HepG2 (cell line): Measurements from ENCODE around the gene BBIP1. TPM values are rescaled to one million over a fixed set of nuclear protein-coding genes. Genes with fewer than 3 reads are reported as not detected.

ENCODE experiments used
- AFF4 ChIP-seq: sonication (generic); formaldehyde crosslinking; IDR thresholded peaks from 2 replicates; pipeline ENCODE4 v1.4.0; 2020; ENCODE audit warnings: missing genetic modification reagents
- CBX2 ChIP-seq, 2 experiments: fragments of 200-600 bp in 1 of 2; sonication (generic); formaldehyde crosslinking in 1 of 2; IDR thresholded peaks; 2 replicates each; pipeline versions ENCODE4 v1.7.0 to v1.8.1; 2018 to 2022; ENCODE audit warnings: low read depth in 2 of 2, low read length in 1 of 2, mild to moderate bottlenecking in 1 of 2, missing genetic modification reagents in 1 of 2
- GRHL1 ChIP-seq: sonication (generic); formaldehyde crosslinking; conservative IDR thresholded peaks from 2 replicates; pipeline ENCODE4 v1.8.0; 2022; ENCODE audit warnings: missing genetic modification reagents
- GTF3A ChIP-seq: sonication (generic); formaldehyde crosslinking; conservative IDR thresholded peaks from 2 replicates; pipeline ENCODE4 v1.4.0; 2020; ENCODE audit warnings: mild to moderate bottlenecking, missing genetic modification reagents
- KAT8 ChIP-seq: IDR thresholded peaks from 2 replicates; pipeline ENCODE4 v1.6.1; 2016; ENCODE audit warnings: missing genetic modification reagents, missing compliant biosample characterization
- KMT2B ChIP-seq: IDR thresholded peaks from 2 replicates; pipeline ENCODE4 v1.6.1; 2016; ENCODE audit warnings: missing genetic modification reagents, missing compliant biosample characterization
- PRDM15 ChIP-seq: sonication (generic); formaldehyde crosslinking; IDR thresholded peaks from 2 replicates; pipeline ENCODE4 v1.4.0; 2020; ENCODE audit warnings: missing genetic modification reagents
- TBX2 ChIP-seq: sonication (generic); formaldehyde crosslinking; IDR thresholded peaks from 2 replicates; pipeline ENCODE4 v1.5.0; 2020; ENCODE audit warnings: missing genetic modification reagents, mild to moderate bottlenecking, borderline replicate concordance
- U2AF1 ChIP-seq: fragments of 200-400 bp; formaldehyde crosslinking; optimal IDR thresholded peaks from 2 replicates; pipeline ENCODE3; 2017; ENCODE audit warnings: mild to moderate bottlenecking, low read depth, low read length
- ZFAT ChIP-seq: sonication (generic); formaldehyde crosslinking; conservative IDR thresholded peaks from 2 replicates; pipeline ENCODE4 v1.8.1; 2023; ENCODE audit warnings: missing genetic modification reagents, inconsistent platforms
- ZKSCAN5 ChIP-seq: sonication (generic); formaldehyde crosslinking; IDR thresholded peaks from 2 replicates; pipeline ENCODE4 v1.5.1; 2020; ENCODE audit warnings: mild to moderate bottlenecking, missing genetic modification reagents
- ZMAT5 ChIP-seq: sonication (generic); formaldehyde crosslinking; IDR thresholded peaks from 2 replicates; pipeline ENCODE4 v1.5.0; 2020; ENCODE audit warnings: mild to moderate bottlenecking, low read depth, missing genetic modification reagents, borderline replicate concordance
- ZNF276 ChIP-seq: sonication (generic); formaldehyde crosslinking; IDR thresholded peaks from 2 replicates; pipeline ENCODE4 v1.4.0; 2020; ENCODE audit warnings: mild to moderate bottlenecking, low read depth, missing genetic modification reagents
- ZNF572 ChIP-seq: sonication (generic); formaldehyde crosslinking; IDR thresholded peaks from 2 replicates; pipeline ENCODE4 v1.5.1; 2020; ENCODE audit warnings: mild to moderate bottlenecking, missing genetic modification reagents
- ZNF761 ChIP-seq: sonication (generic); formaldehyde crosslinking; conservative IDR thresholded peaks from 2 replicates; pipeline ENCODE4 v1.4.0; 2020; ENCODE audit warnings: mild to moderate bottlenecking, missing genetic modification reagents
- ZNF773 ChIP-seq: sonication (generic); formaldehyde crosslinking; IDR thresholded peaks from 2 replicates; pipeline ENCODE4 v1.4.0; 2020; ENCODE audit warnings: missing genetic modification reagents, borderline replicate concordance
- polyA plus RNA-seq, 8 experiments: library from polyadenylated mRNA; depleted of rRNA in 3 of 8; stranded (reverse) in 7 of 8; unstranded in 1 of 8; fragments of >200 nt; fragmentation: Illumina TruSeq in 4 of 8; extraction: Trizol in 4 of 8; gene quantifications; 2 replicates each; pipeline versions ENCODE4 v1.2.1 to v1.2.3, GENCODE V29; 2011 to 2016; ENCODE audit warnings: low read depth in 4 of 8, missing spikeins in 1 of 8, mixed read lengths in 1 of 8; ENCODE audit not compliant: insufficient read depth in 1 of 8
- total RNA-seq, 5 experiments: library from RNA; depleted of rRNA; stranded (reverse); fragments of >200 nt; fragmentation: Illumina TruSeq; extraction: Trizol; gene quantifications; 2 replicates each; pipeline ENCODE4 v1.2.3, GENCODE V29; 2016; ENCODE audit warnings: low read depth in 1 of 5

Gene BBIP1
- total and polyA plus RNA-seq, 2 of the 13 experiments (the other 11 are each of a cell fraction or from before 2014, with no cell fraction given) = 18.3 to 24.1 TPM

- TF ChIP-seq GRHL1 (CRISPR knock-in tag) (no peak), U2AF1 (no peak), TBX2 (peak; percentile 63; the same call in 1 of the 2 replicates), PRDM15 (no peak; the same call in 1 of the 2 replicates), ZFAT (no peak), CBX2 (IDR thresholded peaks at IDR 0.05; ENCODE audit: low read depth, low read length) (no peak), CBX2 (CRISPR knock-in tag; IDR thresholded peaks at IDR 0.05; ENCODE audit: low read depth) (no peak), ZNF773 (CRISPR knock-in tag) (no peak), KAT8 (no peak), ZNF276 (CRISPR knock-in tag) (no peak), GTF3A (CRISPR knock-in tag) (no peak), AFF4 (CRISPR knock-in tag) (no peak), ZNF761 (CRISPR knock-in tag) (0 out of 2 replicates have a peak, but pooled peaks have one; percentile 37), ZMAT5 (no peak), KMT2B (CRISPR knock-in tag) (no peak; the same call in 1 of the 2 replicates), ZKSCAN5 (CRISPR knock-in tag) (no peak), ZNF572 (CRISPR knock-in tag) (no peak)
These were observed 46.6 kb downstream of the BBIP1 start (continued) for GRCh38 chr10:110872145-110872983.
